ENCODE results near the gene SUN1. TPM values are rescaled to one million over a fixed set of nuclear protein-coding genes. Genes with fewer than 3 reads are reported as not detected.

Gene SUN1
- total RNA-seq, 1 donor from 2014 or later = 121 TPM

DNA sequence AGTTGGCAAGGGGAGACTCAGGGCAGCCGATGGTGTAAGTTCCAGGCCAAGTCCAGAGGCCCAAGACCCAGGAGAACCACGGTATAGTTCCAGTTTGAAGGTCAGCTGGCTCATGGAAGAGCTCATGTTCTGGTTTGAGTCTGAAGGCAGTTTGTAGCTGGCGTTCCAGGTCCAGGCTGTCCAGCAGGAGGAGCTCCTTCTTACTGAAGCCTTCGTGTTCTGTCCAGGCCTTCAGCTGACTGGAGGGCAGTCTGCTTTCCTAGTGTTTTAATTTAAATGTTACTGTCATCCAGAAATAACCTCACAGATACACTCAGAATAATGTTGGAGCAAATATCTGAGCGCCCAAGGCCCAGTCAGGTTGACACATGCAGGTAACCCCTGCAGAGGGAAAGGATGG lies 4.2 kb downstream of the SUN1 start:
- DNase-seq (ENCODE audit: extremely low spot score, unreplicated experiment) = no peak

DNA sequence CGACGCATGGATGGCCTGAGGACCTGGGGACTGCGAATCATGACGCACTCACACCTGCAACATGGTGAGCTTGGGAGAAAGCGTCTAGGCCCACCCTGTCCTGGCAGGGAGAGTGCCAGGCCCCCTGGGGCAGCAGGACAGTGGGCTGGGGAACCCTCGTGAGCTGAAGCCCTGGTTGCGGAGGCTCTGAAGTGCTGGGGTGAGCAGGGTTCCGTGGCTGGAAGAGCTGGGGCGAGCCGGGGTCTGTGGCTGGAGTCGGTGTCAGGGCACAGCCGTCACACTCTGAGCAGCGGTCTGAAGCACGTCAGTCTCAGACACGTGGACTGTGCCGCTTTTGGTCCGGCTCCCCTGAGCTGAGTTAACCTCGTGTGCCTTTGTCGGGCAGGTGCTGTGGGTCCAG lies 4.7 kb downstream of the SUN1 start:
- Mint-ChIP-seq H3K36me3 (peaks cover 14% of the 10 kb centered on the region), H3K4me3 (no peak overlapping the region), H3K9me3 (no peaks in the 10 kb centered on the region), H3K4me1 (ENCODE audit: unreplicated experiment) (peaks cover 21% of the 10 kb centered on the region), H3K27me3 (no peaks in the 10 kb centered on the region), H3K27ac (peak overlapping the region; percentile 85)
- no peak for DNase-seq (ENCODE audit: extremely low spot score, unreplicated experiment)
- TF ChIP-seq, protein P1, sequence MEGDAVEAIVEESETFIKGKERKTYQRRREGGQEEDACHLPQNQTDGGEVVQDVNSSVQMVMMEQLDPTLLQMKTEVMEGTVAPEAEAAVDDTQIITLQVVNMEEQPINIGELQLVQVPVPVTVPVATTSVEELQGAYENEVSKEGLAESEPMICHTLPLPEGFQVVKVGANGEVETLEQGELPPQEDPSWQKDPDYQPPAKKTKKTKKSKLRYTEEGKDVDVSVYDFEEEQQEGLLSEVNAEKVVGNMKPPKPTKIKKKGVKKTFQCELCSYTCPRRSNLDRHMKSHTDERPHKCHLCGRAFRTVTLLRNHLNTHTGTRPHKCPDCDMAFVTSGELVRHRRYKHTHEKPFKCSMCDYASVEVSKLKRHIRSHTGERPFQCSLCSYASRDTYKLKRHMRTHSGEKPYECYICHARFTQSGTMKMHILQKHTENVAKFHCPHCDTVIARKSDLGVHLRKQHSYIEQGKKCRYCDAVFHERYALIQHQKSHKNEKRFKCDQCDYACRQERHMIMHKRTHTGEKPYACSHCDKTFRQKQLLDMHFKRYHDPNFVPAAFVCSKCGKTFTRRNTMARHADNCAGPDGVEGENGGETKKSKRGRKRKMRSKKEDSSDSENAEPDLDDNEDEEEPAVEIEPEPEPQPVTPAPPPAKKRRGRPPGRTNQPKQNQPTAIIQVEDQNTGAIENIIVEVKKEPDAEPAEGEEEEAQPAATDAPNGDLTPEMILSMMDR (conservative IDR thresholded peaks at IDR 0.05) = no peak

More for the DNA sequence above, 4.2 kb downstream of the SUN1 start:
- TF ChIP-seq, protein P1 (conservative IDR thresholded peaks at IDR 0.05) = peak; percentile 61
- Mint-ChIP-seq H3K9me3 (no peaks in the 10 kb centered on the region), H3K27ac (peak overlapping the region; percentile 85), H3K36me3 (peaks cover 13% of the 10 kb centered on the region), H3K4me1 (ENCODE audit: unreplicated experiment) (peaks cover 24% of the 10 kb centered on the region), H3K27me3 (no peaks in the 10 kb centered on the region), H3K4me3 (peak overlapping the region; percentile 29)

DNA sequence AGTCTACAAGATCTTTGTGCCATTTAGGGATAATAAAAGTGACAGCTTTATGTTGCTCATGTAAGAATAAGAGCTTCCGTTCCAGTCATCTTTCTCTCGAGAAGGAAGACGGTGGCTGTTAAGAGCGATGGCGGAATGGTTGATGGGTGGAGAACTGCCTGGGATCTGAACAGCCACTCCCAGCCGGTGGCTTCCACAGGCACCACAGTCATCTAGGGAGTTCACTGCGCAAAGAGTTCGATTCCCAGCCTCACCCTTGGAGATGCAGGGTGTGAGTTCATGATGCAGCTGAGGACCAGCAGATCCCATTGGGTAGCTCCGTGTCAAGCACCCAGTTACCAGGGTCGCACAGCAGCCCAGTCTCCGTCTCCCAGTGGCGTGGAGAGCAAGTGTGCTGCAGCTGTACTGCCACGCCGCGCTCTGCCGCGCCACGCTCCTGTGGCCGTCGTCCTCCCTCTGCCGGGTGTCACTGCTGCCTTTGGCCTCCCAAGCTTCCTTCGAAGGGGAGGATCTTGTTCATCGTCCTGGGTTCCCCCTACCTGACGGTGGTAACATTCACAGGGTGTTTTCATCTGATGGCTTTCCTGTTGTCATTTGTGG lies 7.8 kb downstream of the SUN1 start:
- DNase-seq (ENCODE audit: extremely low spot score, unreplicated experiment) = no peak
- Mint-ChIP-seq H3K9me3 (no peaks in the 10 kb centered on the region), H3K4me3 (no peak overlapping the region), H3K27me3 (no peaks in the 10 kb centered on the region), H3K4me1 (ENCODE audit: unreplicated experiment) (peaks cover 20% of the 10 kb centered on the region), H3K27ac (no peak overlapping the region), H3K36me3 (peaks cover 19% of the 10 kb centered on the region)
- TF ChIP-seq, protein P1 (conservative IDR thresholded peaks at IDR 0.05) = no peak

DNA sequence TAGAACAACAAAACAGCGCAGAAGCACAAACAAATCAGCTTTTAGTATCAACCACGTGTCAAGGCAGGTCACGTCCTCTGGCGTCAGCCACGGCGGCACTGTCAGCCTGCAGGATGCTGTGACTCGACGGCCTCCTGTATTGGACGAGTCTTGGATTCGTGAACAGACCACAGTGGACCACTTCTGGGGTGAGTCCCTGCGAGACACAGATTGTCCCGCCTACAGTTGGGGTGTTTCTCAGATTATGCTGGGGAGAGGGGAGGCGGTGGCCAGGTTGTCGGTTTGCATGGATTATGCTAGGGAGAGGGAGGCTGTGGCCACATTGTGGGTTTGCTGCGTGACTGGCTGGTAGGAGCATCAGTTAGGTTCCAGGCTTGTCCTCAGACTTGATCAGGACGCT lies 9.7 kb downstream of the SUN1 start:
- Mint-ChIP-seq H3K27me3 (no peaks in the 10 kb centered on the region), H3K27ac (peak overlapping the region; percentile 39), H3K4me3 (no peak overlapping the region), H3K9me3 (no peaks in the 10 kb centered on the region), H3K4me1 (ENCODE audit: unreplicated experiment) (peaks cover 12% of the 10 kb centered on the region), H3K36me3 (peaks cover 15% of the 10 kb centered on the region)
- DNase-seq (ENCODE audit: extremely low spot score, unreplicated experiment) = no peak
- TF ChIP-seq, protein P1 (conservative IDR thresholded peaks at IDR 0.05) = no peak

DNA sequence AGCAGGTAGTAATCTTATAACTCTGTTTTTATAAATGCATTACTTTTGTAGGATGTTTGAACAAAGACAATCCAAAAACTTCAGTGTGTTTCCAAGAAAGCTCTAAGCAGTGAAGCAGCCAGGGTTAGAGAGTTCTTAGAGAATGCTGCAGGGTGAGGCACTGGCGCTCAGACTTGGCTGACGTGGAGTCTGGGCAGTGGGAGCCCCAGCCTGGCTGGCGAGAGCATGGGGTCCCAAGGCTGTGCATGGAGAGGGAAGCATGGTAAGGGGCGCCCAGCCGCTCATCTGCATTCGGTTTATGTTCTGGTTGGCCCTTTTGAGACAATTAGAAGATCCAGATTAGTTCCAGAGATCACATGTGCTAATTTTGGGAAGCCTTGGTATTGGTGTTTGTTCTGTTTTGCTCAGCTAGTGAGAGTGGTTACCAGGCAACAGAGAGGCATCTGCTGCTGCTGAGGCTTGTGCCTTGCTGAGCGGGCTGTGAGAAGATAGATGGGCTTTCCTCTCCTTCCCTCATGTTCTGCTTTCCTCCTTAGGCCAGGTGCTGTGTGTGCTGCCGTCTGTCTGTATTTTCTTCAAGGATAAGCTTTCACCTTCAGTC lies 10.3 kb downstream of the SUN1 start:
- DNase-seq (ENCODE audit: extremely low spot score, unreplicated experiment) = no peak
- TF ChIP-seq, protein P1 (conservative IDR thresholded peaks at IDR 0.05) = no peak
- Mint-ChIP-seq H3K4me1 (ENCODE audit: unreplicated experiment) (peaks cover 12% of the 10 kb centered on the region), H3K4me3 (peak overlapping the region; percentile 17), H3K27ac (peak overlapping the region; percentile 39), H3K27me3 (no peaks in the 10 kb centered on the region), H3K36me3 (peaks cover 15% of the 10 kb centered on the region), H3K9me3 (no peaks in the 10 kb centered on the region)
